ENCODE data around the gene RIIAD1.

The RIIAD1 gene

DNA sequence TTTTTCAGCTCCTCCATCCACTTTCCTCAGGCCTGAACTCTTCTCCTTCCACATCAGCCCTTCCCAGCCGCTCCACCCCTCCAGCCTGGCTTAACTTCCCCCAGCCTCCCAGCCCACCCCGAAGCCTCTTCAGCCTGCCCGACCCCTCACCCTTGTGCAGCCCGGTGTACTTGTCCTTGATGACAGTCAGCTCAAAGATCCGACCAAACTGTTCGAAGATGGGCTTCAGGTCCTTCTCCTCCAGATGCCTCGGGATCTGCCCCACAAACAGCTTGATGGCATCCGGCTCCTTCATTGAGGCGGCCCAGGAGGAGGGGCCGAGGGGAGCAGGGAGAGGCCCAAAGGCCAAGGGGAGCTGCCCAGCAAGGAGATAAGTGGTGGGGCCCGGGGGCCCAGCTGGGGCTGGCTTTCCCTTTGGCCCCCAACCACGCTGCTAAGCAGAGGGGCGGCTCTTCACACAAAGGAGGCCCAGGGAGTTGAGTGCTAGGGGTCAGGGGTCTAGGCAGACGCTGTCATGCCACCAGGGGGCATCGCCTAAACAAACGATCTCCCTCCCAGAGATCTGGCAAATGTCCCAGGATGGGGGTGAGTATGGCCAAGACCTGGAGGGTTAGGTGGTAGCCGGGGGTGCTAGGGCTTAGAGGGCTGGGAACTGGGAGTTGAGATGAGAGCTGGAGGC is 5.5 kb upstream of the RIIAD1 start:
- H3K4me3 ChIP-seq (ENCODE audit: low read depth, low read length), result no peak overlapping the region
- no peak for DNase-seq (ENCODE audit: low read depth)
- TF ChIP-seq, protein P1, sequence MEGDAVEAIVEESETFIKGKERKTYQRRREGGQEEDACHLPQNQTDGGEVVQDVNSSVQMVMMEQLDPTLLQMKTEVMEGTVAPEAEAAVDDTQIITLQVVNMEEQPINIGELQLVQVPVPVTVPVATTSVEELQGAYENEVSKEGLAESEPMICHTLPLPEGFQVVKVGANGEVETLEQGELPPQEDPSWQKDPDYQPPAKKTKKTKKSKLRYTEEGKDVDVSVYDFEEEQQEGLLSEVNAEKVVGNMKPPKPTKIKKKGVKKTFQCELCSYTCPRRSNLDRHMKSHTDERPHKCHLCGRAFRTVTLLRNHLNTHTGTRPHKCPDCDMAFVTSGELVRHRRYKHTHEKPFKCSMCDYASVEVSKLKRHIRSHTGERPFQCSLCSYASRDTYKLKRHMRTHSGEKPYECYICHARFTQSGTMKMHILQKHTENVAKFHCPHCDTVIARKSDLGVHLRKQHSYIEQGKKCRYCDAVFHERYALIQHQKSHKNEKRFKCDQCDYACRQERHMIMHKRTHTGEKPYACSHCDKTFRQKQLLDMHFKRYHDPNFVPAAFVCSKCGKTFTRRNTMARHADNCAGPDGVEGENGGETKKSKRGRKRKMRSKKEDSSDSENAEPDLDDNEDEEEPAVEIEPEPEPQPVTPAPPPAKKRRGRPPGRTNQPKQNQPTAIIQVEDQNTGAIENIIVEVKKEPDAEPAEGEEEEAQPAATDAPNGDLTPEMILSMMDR (IDR thresholded peaks at IDR 0.05; ENCODE audit: low read depth, low read length, missing control alignments), result peak; percentile 5

DNA sequence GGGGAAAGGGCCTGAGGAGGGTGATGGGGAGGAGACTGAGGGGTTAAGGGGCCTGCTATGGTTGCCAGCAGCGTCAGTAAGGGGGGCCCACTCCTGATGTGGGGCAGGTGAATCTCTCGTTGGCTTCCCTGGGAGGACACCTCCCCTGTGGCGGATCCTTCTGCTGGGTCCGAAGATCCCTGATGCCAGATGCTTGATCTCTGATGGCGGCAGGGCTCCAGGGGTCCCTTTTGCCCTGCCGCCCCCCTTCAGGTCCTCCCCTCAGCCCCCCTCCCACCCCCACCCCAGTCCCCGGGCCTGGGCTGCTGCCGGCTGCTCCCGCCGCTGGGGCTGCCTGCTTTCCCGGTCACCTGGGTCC is 4.9 kb upstream of the RIIAD1 start:
- DNase-seq (ENCODE audit: low read depth), result no peak
- no peak overlapping the region for H3K4me3 ChIP-seq (ENCODE audit: low read depth, low read length)
- TF ChIP-seq, protein P1 (IDR thresholded peaks at IDR 0.05; ENCODE audit: low read depth, low read length, missing control alignments), result no peak

DNA sequence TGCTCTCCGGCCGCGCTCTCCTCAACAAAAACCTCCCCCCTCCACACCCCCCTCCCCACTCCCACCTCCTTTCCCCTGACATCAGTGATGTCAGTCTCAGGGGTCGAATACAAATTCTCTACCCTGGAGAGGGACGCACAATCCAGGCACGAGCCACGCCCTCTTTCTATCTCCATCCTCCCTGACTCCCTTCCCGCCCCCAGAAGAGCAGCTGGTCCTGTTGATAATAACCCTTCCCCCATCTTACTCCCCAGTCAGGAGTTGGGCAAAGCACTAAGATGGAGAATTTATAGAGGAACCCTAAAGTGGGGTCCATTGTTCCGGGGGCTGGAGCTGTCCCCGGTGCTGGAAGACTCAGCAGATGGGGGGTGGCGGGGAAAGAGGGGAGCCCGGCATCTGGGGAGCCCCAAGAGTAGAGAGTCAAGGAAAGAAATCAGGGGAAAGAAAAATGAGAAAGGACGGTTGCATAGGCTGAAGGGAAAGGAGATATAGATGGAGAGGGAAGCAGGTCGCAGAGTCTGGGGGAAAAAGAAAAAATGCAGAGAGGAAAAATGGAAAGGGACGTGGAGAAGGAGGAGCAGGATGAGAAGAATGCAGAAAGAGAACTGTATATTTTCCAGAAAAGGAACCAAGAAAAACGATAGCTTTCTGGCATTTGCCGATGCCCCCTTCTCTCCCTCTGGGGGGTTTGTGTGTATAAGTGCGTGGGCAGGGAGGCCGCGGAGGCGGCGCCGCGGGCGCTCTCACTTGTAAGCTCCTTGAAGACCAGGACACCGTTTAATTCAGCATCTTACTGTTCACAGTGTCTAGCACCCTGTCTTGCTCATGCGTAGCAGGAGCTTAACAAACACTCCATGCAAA is 4.3 kb upstream of the RIIAD1 start, which contains the start of gene CELF3:
TSS of gene CELF3 (minus strand) at position 33 of the 861 bp plus-strand sequence. CDS start 783 bp downstream, outside the sequence.
- TF ChIP-seq, protein P1 (IDR thresholded peaks at IDR 0.05; ENCODE audit: low read depth, low read length, missing control alignments), result no peak
- H3K4me3 ChIP-seq (ENCODE audit: low read depth, low read length), result no peak within 1 kb of the TSS
- no peak for DNase-seq (ENCODE audit: low read depth)

DNA sequence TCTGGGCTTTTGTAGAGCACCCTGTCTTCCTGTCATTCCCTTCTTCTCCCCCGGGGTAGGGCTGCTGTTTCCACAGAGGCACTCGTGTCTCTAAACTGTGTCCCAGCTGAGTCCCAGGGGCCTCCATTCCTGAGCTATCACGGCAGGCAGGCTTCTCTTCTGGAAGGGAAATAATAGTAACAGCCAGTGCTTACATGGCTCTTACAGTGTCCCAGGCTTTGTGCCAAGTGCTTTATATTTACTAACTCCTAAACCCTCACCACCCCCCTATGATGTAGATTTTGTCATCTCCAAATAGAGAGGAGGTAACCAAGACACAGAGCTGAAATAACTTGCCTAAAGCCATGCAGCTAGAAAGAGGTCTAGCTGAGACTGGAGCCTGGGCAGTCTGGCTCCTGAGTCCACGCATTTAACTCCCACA is 3.3 kb upstream of the RIIAD1 start:
- no peak overlapping the region for H3K4me3 ChIP-seq (ENCODE audit: low read depth, low read length)
- no peak for DNase-seq (ENCODE audit: low read depth)
- TF ChIP-seq, protein P1 (IDR thresholded peaks at IDR 0.05; ENCODE audit: low read depth, low read length, missing control alignments), result no peak

DNA sequence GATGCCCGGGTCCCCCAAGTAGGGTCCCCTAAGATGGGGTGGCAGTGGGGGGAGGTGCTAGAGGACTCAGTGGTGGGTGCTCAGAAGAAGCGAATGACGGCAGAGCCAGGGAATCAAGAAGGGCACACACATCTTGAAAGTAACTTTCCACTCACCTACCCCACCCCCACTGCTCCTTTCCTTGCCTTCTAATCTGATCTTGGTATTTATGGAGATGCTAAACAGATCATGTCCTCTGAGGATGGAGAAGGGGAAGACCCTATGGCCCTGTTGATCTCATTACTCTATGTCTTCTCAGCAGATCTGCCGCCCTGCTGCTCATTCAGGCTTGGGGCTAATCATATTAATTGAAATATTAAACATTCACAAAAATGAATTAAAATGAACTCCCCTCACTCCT is 2.7 kb upstream of the RIIAD1 start:
- TF ChIP-seq, protein P1 (IDR thresholded peaks at IDR 0.05; ENCODE audit: low read depth, low read length, missing control alignments), result no peak
- no peak overlapping the region for H3K4me3 ChIP-seq (ENCODE audit: low read depth, low read length)

DNA sequence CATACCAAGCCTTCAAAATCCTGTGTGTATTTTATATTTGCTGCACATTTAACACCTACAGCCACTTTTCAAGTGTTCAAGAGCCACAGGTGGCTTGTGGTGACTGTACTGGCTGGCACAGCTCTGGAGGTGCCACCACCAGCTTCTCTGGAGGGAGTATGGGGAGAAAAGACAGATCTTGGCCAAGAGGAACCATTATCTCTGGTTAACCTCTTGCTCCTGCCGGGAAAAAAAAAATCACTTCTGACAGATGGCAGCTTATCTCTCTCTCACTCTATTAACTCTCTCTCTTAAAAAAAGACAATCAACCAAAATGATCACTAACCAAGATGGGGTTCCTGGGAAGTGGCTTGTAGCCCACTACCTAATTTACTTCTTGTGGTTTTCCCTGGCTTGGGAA is 1.2 kb upstream of the RIIAD1 start:
- TF ChIP-seq, protein P1 (IDR thresholded peaks at IDR 0.05; ENCODE audit: low read depth, low read length, missing control alignments), result no peak
- no peak for DNase-seq (ENCODE audit: low read depth)
- no peak overlapping the region for H3K4me3 ChIP-seq (ENCODE audit: low read depth, low read length)

More for the DNA sequence above, 2.7 kb upstream of the RIIAD1 start:
- DNase-seq (ENCODE audit: low read depth), result no peak

Measured in GM12864 (cell line).